ENCODE results near the gene ATR.

DNA sequence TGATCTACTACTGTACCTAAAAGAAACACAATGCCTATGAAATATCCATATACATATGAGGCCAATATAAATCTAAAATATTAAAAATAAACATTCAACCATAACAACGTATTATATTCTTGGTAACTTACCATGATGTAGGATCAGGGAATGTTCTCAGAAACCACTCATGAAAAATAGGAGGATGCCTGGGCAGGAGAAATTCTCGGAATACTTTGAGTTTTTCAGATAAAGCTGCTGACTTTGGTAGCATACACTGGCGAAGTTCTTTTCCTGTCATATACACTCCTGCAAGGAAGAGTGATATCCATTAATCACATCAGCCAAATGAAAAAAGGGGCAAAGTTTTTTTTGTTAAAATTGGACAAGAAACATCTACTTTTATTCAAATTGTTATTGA, 119.4 kb downstream of the ATR start:
- TF ChIP-seq, protein P1, sequence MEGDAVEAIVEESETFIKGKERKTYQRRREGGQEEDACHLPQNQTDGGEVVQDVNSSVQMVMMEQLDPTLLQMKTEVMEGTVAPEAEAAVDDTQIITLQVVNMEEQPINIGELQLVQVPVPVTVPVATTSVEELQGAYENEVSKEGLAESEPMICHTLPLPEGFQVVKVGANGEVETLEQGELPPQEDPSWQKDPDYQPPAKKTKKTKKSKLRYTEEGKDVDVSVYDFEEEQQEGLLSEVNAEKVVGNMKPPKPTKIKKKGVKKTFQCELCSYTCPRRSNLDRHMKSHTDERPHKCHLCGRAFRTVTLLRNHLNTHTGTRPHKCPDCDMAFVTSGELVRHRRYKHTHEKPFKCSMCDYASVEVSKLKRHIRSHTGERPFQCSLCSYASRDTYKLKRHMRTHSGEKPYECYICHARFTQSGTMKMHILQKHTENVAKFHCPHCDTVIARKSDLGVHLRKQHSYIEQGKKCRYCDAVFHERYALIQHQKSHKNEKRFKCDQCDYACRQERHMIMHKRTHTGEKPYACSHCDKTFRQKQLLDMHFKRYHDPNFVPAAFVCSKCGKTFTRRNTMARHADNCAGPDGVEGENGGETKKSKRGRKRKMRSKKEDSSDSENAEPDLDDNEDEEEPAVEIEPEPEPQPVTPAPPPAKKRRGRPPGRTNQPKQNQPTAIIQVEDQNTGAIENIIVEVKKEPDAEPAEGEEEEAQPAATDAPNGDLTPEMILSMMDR (IDR thresholded peaks at IDR 0.05), result no peak
- TF ChIP-seq POLR2A (IDR thresholded peaks at IDR 0.05), result no peak
- TF ChIP-seq POLR2AphosphoS5 (IDR thresholded peaks at IDR 0.05), result no peak
- no peak for TF ChIP-seq EP300 (IDR thresholded peaks at IDR 0.05)

All from upper lobe of left lung (tissue), 4 donors.